DOHH2 (cell line): Measurements from ENCODE around the gene LEKR1.

ENCODE experiments used
- EZH2phosphoT487 ChIP-seq: fragments of 200-600 bp; sonication (generic); IDR thresholded peaks from 2 replicates; pipeline ENCODE4 v1.6.1; 2017; ENCODE audit warnings: borderline replicate concordance, mild to moderate bottlenecking, antibody characterized with exemption, low read length, moderate library complexity, mixed read lengths
- TF ChIP-seq, protein P1 (sequence below): fragments of 200-600 bp; sonication (generic); IDR thresholded peaks from one replicate; pipeline ENCODE4 v1.5.1; 2014; ENCODE audit warnings: antibody characterized with exemption, mild to moderate bottlenecking, low read depth, low read length; ENCODE audit not compliant: poor library complexity, severe bottlenecking

DNA sequence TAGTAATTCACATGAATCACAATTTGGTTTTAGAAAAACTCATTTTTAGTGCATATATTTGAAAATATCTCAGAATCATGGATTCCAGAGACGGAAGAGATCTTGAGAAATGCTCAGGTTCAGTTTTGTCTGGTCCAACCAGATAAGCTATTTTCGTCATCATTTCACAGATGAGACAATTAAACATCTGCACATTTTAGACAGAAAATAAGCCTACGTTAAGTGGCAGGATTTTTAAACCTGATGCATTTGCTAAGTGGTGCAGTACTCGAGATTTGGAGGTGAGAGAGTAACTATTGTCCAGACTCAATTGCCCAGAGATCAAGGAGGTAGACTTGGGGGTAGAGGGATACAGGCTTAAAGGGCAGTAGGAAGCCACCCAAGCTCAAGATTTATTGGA, 243.3 kb downstream of the LEKR1 start:
- TF ChIP-seq, protein P1, sequence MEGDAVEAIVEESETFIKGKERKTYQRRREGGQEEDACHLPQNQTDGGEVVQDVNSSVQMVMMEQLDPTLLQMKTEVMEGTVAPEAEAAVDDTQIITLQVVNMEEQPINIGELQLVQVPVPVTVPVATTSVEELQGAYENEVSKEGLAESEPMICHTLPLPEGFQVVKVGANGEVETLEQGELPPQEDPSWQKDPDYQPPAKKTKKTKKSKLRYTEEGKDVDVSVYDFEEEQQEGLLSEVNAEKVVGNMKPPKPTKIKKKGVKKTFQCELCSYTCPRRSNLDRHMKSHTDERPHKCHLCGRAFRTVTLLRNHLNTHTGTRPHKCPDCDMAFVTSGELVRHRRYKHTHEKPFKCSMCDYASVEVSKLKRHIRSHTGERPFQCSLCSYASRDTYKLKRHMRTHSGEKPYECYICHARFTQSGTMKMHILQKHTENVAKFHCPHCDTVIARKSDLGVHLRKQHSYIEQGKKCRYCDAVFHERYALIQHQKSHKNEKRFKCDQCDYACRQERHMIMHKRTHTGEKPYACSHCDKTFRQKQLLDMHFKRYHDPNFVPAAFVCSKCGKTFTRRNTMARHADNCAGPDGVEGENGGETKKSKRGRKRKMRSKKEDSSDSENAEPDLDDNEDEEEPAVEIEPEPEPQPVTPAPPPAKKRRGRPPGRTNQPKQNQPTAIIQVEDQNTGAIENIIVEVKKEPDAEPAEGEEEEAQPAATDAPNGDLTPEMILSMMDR = no peak
- no peak for TF ChIP-seq EZH2phosphoT487
